Loucy (cell line): ENCODE measurements around the gene HECTD1.
"Not testable (repeated sequence)": the region's sequence is repeated elsewhere in the genome, so short reads cannot be mapped to it uniquely, and the experiment has no call there.

Source experiments
- H2AFZ ChIP-seq: fragments of 200-600 bp; sonication (generic); 2 replicates; pipeline ENCODE4 v1.6.0; 2016; ENCODE audit warnings: antibody characterized with exemption, mild to moderate bottlenecking, low read length, moderate library complexity
- H3F3A ChIP-seq: fragments of 200-600 bp; 2 replicates; pipeline ENCODE4 v1.6.0; 2016; ENCODE audit warnings: antibody characterized with exemption, low read depth, mild to moderate bottlenecking
- H3K27me3 ChIP-seq: fragments of 200-600 bp; sonication (generic); 2 replicates; pipeline ENCODE4 v1.6.1; 2014; ENCODE audit warnings: low read length, mild to moderate bottlenecking; ENCODE audit not compliant: insufficient read depth, poor library complexity, severe bottlenecking
- H3K36me3 ChIP-seq: fragments of 200-600 bp; sonication (generic); 2 replicates; pipeline ENCODE4 v1.6.1; 2016; ENCODE audit warnings: low read length; ENCODE audit not compliant: insufficient read depth
- H3K4me1 ChIP-seq: fragments of 200-600 bp; sonication (generic); 2 replicates; pipeline ENCODE4 v1.5.1; 2014; ENCODE audit warnings: low read length, mild to moderate bottlenecking; ENCODE audit not compliant: insufficient read depth, poor library complexity, severe bottlenecking
- H3K4me2 ChIP-seq: fragments of 200-600 bp; sonication (generic); 2 replicates; pipeline ENCODE4 v1.6.0; 2014; ENCODE audit warnings: antibody characterized with exemption, low read length, low read depth, mild to moderate bottlenecking; ENCODE audit not compliant: poor library complexity, severe bottlenecking
- H3K4me3 ChIP-seq: fragments of 200-600 bp; sonication (generic); 2 replicates; pipeline ENCODE4 v1.5.1; 2014; ENCODE audit warnings: low read length, mild to moderate bottlenecking, mixed read lengths; ENCODE audit not compliant: poor library complexity, severe bottlenecking
- H3K79me2 ChIP-seq: fragments of 200-600 bp; sonication (generic); 2 replicates; pipeline ENCODE4 v1.6.1; 2014; ENCODE audit warnings: low read length; ENCODE audit not compliant: insufficient read depth
- H3K9ac ChIP-seq: fragments of 200-600 bp; sonication (generic); 2 replicates; pipeline ENCODE4 v1.6.0; 2014; ENCODE audit warnings: mild to moderate bottlenecking, low read depth, low read length, moderate library complexity; ENCODE audit not compliant: poor library complexity, severe bottlenecking
- H3K9me2 ChIP-seq: fragments of 200-600 bp; sonication (generic); replicated peaks from 2 replicates; pipeline ENCODE4 v1.6.1; 2016; ENCODE audit warnings: low read depth, low read length, mixed read lengths
- H3K9me3 ChIP-seq: fragments of 200-600 bp; sonication (generic); 2 replicates; pipeline ENCODE4 v1.6.1; 2014; ENCODE audit warnings: mild to moderate bottlenecking, antibody characterized with exemption, low read length, low read depth; ENCODE audit not compliant: insufficient read depth
- H4K20me1 ChIP-seq: fragments of 200-600 bp; sonication (generic); 2 replicates; pipeline ENCODE4 v1.6.0; 2014; ENCODE audit warnings: antibody characterized with exemption, low read length, mild to moderate bottlenecking; ENCODE audit not compliant: insufficient read depth, poor library complexity, severe bottlenecking
- EZH2phosphoT487 ChIP-seq: fragments of 200-600 bp; IDR thresholded peaks from 2 replicates; pipeline ENCODE4 v1.6.1; 2018; ENCODE audit warnings: antibody characterized with exemption, mild to moderate bottlenecking, moderate library complexity, borderline replicate concordance
- TF ChIP-seq, protein P1 (sequence below): fragments of 200-600 bp; sonication (generic); conservative IDR thresholded peaks from 2 replicates; pipeline ENCODE4 v1.5.1; 2014; ENCODE audit warnings: mild to moderate bottlenecking, antibody characterized with exemption, low read length

HECTD1 gene

DNA sequence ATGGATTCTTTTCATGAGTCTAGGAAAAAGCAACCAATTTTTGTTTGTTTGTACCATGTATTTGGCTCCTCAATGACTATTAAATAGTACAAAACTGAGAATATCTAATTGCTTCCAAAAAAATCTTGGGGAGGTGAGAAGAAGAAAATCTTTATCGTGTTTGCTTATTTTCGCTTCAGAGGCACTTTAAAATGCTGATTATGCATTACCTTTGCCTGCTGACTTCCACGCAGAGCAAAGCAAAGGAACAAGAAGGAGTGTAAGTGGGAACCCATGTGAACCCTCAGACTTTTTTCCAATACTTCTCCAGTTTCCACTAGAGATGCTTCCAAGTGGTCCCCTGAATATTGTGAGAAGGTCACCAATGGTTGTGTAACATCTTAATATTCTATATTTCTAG, 138.2 kb downstream of the HECTD1 start:
- Histone ChIP-seq H3K9me2 (no peaks in the 10 kb centered on the region), H3F3A (no peaks in the 10 kb centered on the region), H3K9ac (no peak overlapping the region), H3K4me2 (no peak overlapping the region), H3K36me3 (no peaks in the 10 kb centered on the region), H3K79me2 (no peaks in the 10 kb centered on the region), H3K4me3 (no peak overlapping the region), H2AFZ (no peak overlapping the region), H4K20me1 (no peaks in the 10 kb centered on the region), H3K27me3 (no peaks in the 10 kb centered on the region), H3K9me3 (no peaks in the 10 kb centered on the region), H3K4me1 (no peaks in the 10 kb centered on the region)
- TF ChIP-seq, protein P1, sequence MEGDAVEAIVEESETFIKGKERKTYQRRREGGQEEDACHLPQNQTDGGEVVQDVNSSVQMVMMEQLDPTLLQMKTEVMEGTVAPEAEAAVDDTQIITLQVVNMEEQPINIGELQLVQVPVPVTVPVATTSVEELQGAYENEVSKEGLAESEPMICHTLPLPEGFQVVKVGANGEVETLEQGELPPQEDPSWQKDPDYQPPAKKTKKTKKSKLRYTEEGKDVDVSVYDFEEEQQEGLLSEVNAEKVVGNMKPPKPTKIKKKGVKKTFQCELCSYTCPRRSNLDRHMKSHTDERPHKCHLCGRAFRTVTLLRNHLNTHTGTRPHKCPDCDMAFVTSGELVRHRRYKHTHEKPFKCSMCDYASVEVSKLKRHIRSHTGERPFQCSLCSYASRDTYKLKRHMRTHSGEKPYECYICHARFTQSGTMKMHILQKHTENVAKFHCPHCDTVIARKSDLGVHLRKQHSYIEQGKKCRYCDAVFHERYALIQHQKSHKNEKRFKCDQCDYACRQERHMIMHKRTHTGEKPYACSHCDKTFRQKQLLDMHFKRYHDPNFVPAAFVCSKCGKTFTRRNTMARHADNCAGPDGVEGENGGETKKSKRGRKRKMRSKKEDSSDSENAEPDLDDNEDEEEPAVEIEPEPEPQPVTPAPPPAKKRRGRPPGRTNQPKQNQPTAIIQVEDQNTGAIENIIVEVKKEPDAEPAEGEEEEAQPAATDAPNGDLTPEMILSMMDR = no peak
- no peak for TF ChIP-seq EZH2phosphoT487

DNA sequence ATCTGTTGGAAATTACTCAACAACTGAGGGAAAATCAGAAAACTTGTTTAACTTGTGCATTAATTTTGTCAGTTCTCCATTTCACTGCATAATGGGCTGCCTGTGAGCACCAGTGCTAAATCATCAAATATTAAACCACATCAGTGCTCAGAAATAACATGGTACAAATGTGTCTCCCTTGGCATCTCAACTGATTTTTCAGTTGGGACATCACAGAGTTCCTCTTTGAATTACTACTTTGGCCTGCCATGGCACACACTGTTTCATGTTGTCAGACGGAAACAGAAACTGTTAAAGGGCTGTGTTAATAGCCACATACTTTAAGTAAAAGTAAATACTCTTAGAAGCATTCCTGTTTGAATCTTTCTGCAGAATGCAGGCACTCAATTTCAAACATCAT, 139.4 kb downstream of the HECTD1 start:
- H4K20me1 ChIP-seq = no peaks in the 10 kb centered on the region
- no peaks in the 10 kb centered on the region for H3K9me3 ChIP-seq
- H3K4me3 ChIP-seq = no peak overlapping the region
- TF ChIP-seq EZH2phosphoT487 = no peak
- TF ChIP-seq, protein P1 = no peak
- H3K9me2 ChIP-seq = no peaks in the 10 kb centered on the region
- no peaks in the 10 kb centered on the region for H3K79me2 ChIP-seq
- H2AFZ ChIP-seq = no peak overlapping the region
- H3K4me2 ChIP-seq = no peak overlapping the region
- no peaks in the 10 kb centered on the region for H3F3A ChIP-seq
- H3K36me3 ChIP-seq = no peaks in the 10 kb centered on the region
- no peaks in the 10 kb centered on the region for H3K27me3 ChIP-seq
- H3K9ac ChIP-seq = no peak overlapping the region
- H3K4me1 ChIP-seq = no peaks in the 10 kb centered on the region

- not testable (repeated sequence) for H4K20me1 ChIP-seq, H3K4me1 ChIP-seq, H3K27me3 ChIP-seq, H3K4me2 ChIP-seq, H2AFZ ChIP-seq, H3F3A ChIP-seq, H3K9me2 ChIP-seq, H3K36me3 ChIP-seq, H3K79me2 ChIP-seq, H3K9ac ChIP-seq, H3K9me3 ChIP-seq, H3K4me3 ChIP-seq
Measured at GRCh38 chr14:31062908-31063307, 144.7 kb downstream of the HECTD1 start.

GRCh38 chr14:31060253-31060875, 147.2 kb downstream of the HECTD1 start:
- no peak overlapping the region for H3K4me2 ChIP-seq
- H3K27me3 ChIP-seq = no peaks in the 10 kb centered on the region
- H3K79me2 ChIP-seq = no peaks in the 10 kb centered on the region
- H3F3A ChIP-seq = no peaks in the 10 kb centered on the region
- H2AFZ ChIP-seq = no peak overlapping the region
- no peak overlapping the region for H3K9ac ChIP-seq
- no peaks in the 10 kb centered on the region for H3K9me2 ChIP-seq
- H3K36me3 ChIP-seq = no peaks in the 10 kb centered on the region
- TF ChIP-seq EZH2phosphoT487 = no peak
- TF ChIP-seq, protein P1 = no peak
- no peaks in the 10 kb centered on the region for H4K20me1 ChIP-seq
- no peaks in the 10 kb centered on the region for H3K4me1 ChIP-seq
- H3K9me3 ChIP-seq = no peaks in the 10 kb centered on the region
- H3K4me3 ChIP-seq = no peak overlapping the region
